AG04449 (cell line): ENCODE data around the gene SRRT.
A peak's percentile ranks its signal among the peaks of the same experiment; 100 is the strongest.

Experiments
- CTCF ChIA-PET: fragments of 350-600 bp; formaldehyde crosslinking; extraction: SDS; loops from one replicate; lab custom pipeline; 2021; ENCODE audit warnings: antibody characterized with exemption; lab: Yijun Ruan, JAX
- POLR2A ChIA-PET: fragments of 400-600, 350-600 bp; formaldehyde crosslinking; extraction: SDS; loops from one replicate; lab custom pipeline; 2020; ENCODE audit warnings: antibody characterized with exemption, inconsistent platforms; lab: Yijun Ruan, JAX
- DNase-seq: peaks from one replicate; pipeline ENCODE4 v3.0.0-alpha.2; 2010; ENCODE audit warnings: low read depth, low spot score
- H3K4me3 ChIP-seq: 2 replicates; pipeline ENCODE4 v1.5.1; 2011; ENCODE audit warnings: low read depth, mild to moderate bottlenecking, control low read depth, low read length
- TF ChIP-seq, protein P1 (sequence below): IDR thresholded peaks from one replicate; pipeline ENCODE4 v1.5.1; 2011; ENCODE audit warnings: mild to moderate bottlenecking, moderate library complexity, low read length, control low read depth, inconsistent platforms; ENCODE audit not compliant: insufficient read depth; ENCODE audit errors: missing control alignments

SRRT gene

DNA sequence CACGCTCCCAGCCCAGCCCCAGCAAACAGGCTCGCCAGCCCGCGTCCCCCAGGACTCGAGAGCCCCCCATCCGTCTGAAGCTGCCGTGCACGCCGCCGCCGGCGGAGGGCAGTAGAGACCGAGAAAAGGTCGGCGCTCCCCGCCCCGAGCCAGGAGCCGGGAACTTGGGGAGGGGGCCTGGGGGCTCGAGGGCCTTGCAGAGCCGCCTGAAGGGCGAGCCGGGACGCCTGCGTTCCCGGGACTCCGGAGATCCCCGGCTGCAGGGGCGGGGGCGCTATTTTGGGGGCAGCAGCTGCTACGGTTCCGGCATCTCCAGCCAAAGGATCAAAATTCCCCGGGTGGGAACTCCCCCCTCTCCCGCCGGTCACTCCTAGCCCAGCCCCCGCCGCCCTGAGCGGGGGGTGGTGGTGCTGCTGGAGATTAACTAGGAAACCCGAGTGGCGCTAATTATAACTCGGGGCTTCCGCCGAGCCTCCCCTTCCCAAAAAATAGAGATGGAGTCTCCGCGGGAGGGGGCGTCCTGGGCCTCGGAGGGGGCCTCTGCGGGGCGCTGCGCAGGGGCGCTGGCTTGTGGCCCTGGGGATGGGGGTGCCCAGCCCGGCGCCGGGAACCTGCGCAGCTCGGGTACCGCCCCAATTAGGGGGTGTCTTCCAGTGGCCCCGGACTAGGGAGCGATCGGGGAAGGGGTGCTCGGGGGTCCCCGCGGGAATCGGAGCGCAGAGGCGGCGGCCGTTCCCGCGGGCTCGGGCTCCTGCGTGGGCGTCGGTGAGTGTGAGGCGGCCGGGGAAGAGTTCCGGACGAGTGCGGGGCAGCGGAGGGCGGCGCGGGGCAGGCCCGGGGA is 20.2 kb downstream of the SRRT start:
- ChIA-PET POLR2A (interaction anchor here (0.8 kb wide), 1 partner anchor 222 kb away, joined by 3 read pairs; no protein-coding TSS in a partner anchor), CTCF (interaction anchor here (0.7 to 3.7 kb wide), 24 partner anchors 8 to 388 kb away, joined by 3 to 45 read pairs (median 4); no protein-coding TSS in a partner anchor)
- TF ChIP-seq, protein P1, sequence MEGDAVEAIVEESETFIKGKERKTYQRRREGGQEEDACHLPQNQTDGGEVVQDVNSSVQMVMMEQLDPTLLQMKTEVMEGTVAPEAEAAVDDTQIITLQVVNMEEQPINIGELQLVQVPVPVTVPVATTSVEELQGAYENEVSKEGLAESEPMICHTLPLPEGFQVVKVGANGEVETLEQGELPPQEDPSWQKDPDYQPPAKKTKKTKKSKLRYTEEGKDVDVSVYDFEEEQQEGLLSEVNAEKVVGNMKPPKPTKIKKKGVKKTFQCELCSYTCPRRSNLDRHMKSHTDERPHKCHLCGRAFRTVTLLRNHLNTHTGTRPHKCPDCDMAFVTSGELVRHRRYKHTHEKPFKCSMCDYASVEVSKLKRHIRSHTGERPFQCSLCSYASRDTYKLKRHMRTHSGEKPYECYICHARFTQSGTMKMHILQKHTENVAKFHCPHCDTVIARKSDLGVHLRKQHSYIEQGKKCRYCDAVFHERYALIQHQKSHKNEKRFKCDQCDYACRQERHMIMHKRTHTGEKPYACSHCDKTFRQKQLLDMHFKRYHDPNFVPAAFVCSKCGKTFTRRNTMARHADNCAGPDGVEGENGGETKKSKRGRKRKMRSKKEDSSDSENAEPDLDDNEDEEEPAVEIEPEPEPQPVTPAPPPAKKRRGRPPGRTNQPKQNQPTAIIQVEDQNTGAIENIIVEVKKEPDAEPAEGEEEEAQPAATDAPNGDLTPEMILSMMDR = peak; percentile 93
- DNase-seq = no peak
- peak overlapping the region; percentile 40 for H3K4me3 ChIP-seq

DNA sequence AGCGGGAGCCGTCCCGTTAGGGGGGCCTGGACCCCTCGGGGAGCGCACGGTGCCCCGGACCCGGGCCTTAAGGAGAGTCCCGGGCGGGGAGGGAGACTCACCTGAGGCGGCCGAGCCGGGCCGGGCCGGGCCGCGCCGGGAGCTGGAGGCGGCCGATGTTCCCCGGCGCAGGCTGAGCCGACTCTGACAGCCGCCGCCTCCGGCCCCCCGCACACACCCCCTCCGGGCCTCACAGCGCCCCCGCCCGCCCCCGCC is 20.7 kb downstream of the SRRT start, which contains the start of gene ACHE:
TSS of gene ACHE (minus strand) at position 188 of the 255 bp plus-strand sequence. CDS start 1,656 bp downstream, outside the sequence.
- TF ChIP-seq, protein P1 = no peak
- peak within 1 kb of the TSS; percentile 40 for H3K4me3 ChIP-seq
- DNase-seq = no peak
- ChIA-PET CTCF (interaction anchor here (0.9 to 3.7 kb wide), 11 partner anchors 8 to 387 kb away, joined by 3 to 45 read pairs (median 6); no protein-coding TSS in a partner anchor), POLR2A (no interaction called here)

DNA sequence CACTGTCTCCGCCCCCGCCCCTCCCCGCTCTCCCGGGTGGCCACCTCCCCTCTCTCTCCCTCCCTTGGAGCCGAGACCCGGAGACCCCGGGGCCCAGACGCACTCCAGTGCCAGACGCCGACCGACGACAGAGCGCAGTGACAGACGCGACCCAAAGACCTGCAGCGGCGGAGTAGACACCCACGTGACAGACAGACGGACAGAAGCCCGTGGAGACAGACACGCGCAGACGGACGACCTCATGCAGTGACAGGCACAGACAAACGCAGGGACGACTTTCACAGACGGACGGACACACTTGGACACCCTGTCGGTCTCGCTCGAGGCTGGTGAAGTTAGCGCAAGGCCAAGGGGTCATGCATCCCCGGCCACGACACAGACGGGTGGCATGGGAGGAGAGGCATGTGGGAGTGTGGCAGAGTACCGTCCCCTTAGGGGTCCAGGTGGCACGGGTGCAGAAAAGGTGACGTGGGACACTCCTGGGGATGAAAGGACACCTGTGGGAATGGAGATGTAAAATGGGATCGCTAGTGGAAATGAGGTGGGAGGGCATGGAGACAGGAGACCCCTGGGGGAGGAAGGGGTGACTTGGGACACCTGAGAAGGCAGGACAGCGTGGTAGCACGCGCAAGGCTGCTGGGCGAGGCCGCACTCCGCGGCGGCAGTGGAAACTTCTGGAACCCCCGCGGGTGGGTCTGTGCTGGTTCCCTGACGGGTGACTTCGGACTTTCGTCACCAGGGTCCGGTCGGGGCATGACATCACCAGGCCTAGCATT is 21.2 kb downstream of the SRRT start:
- no peak for DNase-seq
- H3K4me3 ChIP-seq = peak overlapping the region; percentile 3; the same call in 1 of the 2 replicates
- TF ChIP-seq, protein P1 = no peak
- ChIA-PET POLR2A (no interaction called here), CTCF (interaction anchor here (0.9 to 9.3 kb wide), 10 partner anchors 7 to 347 kb away, joined by 3 to 105 read pairs (median 13); no protein-coding TSS in a partner anchor)

DNA sequence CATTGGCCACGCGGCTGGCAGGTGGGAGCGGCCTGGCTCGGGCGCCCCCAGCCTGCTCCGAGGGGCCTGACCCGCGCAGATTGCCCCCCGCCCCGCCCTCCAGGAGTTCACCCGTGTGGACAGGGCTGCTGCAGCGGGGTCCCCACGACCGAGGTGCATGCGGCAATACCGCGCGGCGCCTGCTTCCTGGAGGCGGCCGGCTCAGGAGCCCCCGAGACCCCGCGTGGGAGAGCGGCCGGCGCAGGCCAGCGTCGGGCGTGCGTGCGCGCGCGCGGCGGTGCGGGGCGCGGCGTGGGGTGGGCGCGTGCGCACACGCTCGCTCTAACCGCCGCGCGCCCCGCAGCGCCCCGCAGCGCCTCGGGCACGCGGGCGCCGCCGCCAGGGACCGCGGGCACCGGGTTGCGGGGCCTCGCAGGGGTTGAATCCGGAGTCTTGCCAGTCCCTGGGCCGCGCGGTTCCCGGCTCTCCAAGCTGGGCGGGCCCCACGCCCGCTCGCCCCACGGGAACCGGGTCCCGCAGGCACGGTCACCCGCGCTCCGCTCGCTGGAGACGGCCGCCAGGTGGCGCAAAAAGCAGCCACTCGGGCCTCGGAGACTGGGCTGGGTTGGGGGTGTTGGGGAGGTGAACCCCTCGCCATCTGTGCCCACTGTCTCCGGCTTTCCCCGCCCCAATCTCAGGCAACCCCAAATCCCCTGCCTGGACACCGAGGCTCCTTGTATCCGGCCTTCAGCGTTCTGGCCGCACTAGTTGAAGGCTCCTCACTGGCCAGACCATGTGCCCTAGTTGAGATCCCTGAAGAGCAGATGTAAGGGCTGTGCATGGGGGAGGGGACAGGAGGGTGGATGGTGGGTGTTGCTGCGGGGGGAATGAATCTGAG is 22.1 kb downstream of the SRRT start:
- DNase-seq = no peak
- CTCF ChIA-PET = interaction anchor here (1.0 to 9.3 kb wide), 6 partner anchors 162 to 386 kb away, joined by 4 to 105 read pairs (median 6); no protein-coding TSS in a partner anchor
- H3K4me3 ChIP-seq = peak overlapping the region; percentile 34; the same call in 1 of the 2 replicates
- POLR2A ChIA-PET = no interaction called here
- TF ChIP-seq, protein P1 = peak; percentile 84

DNA sequence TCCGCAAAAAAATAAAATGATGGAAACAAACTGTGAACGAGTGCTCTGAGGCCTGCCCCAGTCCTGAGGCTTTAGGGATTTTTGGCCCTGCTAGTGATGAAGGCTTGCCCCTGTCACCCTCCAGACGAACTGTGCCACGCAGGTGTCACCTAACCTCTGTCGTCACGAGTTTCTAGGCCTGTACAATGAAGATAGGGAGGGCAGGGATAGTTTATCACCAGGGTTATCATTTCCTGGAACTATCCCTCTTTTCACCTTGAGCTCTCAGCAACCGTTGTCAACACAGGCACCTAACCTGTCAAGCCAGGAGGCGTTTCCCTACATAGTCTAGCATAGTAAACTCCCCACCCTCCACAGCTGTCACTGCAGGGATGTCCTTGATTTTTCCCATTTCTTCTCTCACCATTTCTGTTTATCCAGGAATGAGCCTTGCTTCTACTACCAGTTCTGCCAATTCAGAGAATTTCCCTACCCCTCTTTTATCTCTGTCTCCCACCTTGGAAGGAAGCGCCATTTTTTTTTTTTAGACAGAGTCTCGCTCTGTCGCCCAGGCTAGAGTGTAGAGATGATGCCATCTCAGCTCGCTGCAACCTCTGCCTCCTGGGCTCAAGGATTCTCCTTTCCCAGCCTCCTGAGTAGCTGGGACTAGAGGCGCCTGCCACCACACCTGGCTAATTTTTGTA is 23.0 kb downstream of the SRRT start:
- CTCF ChIA-PET = interaction anchor here (0.8 to 9.3 kb wide), 18 partner anchors 8 to 385 kb away, joined by 3 to 105 read pairs (median 4); partner anchors contain the start of gene UFSP1
- POLR2A ChIA-PET = no interaction called here
- H3K4me3 ChIP-seq = no peak overlapping the region
- TF ChIP-seq, protein P1 = no peak
- DNase-seq = no peak
